ENCODE measurements around the gene PAPLN. TPM values are rescaled to one million over a fixed set of nuclear protein-coding genes. Genes with fewer than 3 reads are reported as not detected.

The PAPLN gene
- total RNA-seq, 2 donors from 2014 or later = 0.58 to 1.3 TPM

- DNase-seq (no peak), ATAC-seq (replicated peaks in 1 of 2) (no peak)
- no peaks in the 10 kb centered on the region for H3K36me3 Mint-ChIP-seq (ENCODE audit: insufficient read depth in 2 of 2)
- H3K4me3 Mint-ChIP-seq = no peak overlapping the region
- H3K27me3 Mint-ChIP-seq (ENCODE audit: low read depth) = peaks cover 80% of the 10 kb centered on the region
- no peaks in the 10 kb centered on the region for H3K9me3 Mint-ChIP-seq
- no peak overlapping the region for H3K27ac Mint-ChIP-seq
- peaks cover 47% of the 10 kb centered on the region for H3K4me1 Mint-ChIP-seq (ENCODE audit: low read depth)
Observed at GRCh38 chr14:73243341-73243740, 6.0 kb downstream of the PAPLN start.

- Mint-ChIP-seq H3K4me3 (no peak overlapping the region), H3K4me1 (ENCODE audit: low read depth) (peaks cover 46% of the 10 kb centered on the region), H3K27me3 (ENCODE audit: low read depth) (peaks cover 76% of the 10 kb centered on the region), H3K27ac (no peak overlapping the region), H3K36me3 (ENCODE audit: insufficient read depth in 2 of 2) (no peaks in the 10 kb centered on the region), H3K9me3 (no peaks in the 10 kb centered on the region)
- ATAC-seq (replicated peaks in 1 of 2) (no peak), DNase-seq (no peak)
Observed at GRCh38 chr14:73243748-73244147, 6.4 kb downstream of the PAPLN start.

DNA sequence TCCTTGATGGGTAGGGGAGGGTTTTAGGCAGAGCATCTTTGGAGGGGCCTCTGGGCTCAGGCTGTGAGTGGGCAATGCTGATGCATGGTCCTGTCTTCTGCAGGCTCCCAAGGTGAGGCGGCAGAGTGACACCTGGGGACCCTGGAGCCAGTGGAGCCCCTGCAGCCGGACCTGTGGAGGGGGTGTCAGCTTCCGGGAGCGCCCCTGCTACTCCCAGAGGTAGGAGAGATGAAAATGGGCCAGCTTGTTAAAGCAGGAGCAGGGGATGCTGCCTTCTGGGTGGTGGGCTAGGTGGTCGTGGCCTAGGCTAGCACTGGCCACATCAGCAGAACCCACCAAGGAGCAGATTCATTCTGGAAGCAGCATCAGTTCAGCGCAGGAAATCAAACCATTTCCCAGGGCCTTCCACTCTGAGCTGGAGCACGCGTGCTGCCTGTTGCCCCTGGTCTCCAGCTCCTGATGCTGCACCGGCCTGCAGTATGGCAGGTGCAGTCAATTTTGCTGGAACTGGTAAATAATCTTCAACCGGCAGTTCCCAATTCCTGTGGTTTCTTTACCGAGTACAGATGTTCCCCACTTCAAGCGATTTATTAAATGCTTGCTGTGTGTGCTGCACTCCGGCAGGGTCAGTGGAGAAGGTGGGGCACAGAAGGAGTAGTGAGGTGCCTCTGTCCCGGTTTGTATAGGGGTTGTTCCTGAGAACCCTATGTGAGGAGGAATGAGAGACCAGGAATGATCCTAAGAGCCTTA is 7.4 kb downstream of the PAPLN start:
- H3K36me3 Mint-ChIP-seq (ENCODE audit: insufficient read depth in 2 of 2) = no peaks in the 10 kb centered on the region
- ATAC-seq (replicated peaks in 1 of 2) (no peak), DNase-seq (no peak)
- H3K4me3 Mint-ChIP-seq = peak overlapping the region; percentile 60 to 80
- peaks cover 37% of the 10 kb centered on the region for H3K4me1 Mint-ChIP-seq (ENCODE audit: low read depth)
- no peaks in the 10 kb centered on the region for H3K9me3 Mint-ChIP-seq
- peaks cover 66% of the 10 kb centered on the region for H3K27me3 Mint-ChIP-seq (ENCODE audit: low read depth)
- H3K27ac Mint-ChIP-seq = no peak overlapping the region

- no peak overlapping the region for H3K27ac Mint-ChIP-seq
- DNase-seq = peak; percentile 66 to 71
- H3K9me3 Mint-ChIP-seq = no peaks in the 10 kb centered on the region
- ATAC-seq (replicated peaks in 1 of 2) = peak; percentile 86 to 90
- peak overlapping the region; percentile 72 to 80 for H3K4me3 Mint-ChIP-seq
- no peaks in the 10 kb centered on the region for H3K36me3 Mint-ChIP-seq (ENCODE audit: insufficient read depth in 2 of 2)
- peaks cover 57% of the 10 kb centered on the region for H3K27me3 Mint-ChIP-seq (ENCODE audit: low read depth)
- H3K4me1 Mint-ChIP-seq (ENCODE audit: low read depth) = peaks cover 37% of the 10 kb centered on the region
Observed at GRCh38 chr14:73245480-73246325, 8.4 kb downstream of the PAPLN start.

DNA sequence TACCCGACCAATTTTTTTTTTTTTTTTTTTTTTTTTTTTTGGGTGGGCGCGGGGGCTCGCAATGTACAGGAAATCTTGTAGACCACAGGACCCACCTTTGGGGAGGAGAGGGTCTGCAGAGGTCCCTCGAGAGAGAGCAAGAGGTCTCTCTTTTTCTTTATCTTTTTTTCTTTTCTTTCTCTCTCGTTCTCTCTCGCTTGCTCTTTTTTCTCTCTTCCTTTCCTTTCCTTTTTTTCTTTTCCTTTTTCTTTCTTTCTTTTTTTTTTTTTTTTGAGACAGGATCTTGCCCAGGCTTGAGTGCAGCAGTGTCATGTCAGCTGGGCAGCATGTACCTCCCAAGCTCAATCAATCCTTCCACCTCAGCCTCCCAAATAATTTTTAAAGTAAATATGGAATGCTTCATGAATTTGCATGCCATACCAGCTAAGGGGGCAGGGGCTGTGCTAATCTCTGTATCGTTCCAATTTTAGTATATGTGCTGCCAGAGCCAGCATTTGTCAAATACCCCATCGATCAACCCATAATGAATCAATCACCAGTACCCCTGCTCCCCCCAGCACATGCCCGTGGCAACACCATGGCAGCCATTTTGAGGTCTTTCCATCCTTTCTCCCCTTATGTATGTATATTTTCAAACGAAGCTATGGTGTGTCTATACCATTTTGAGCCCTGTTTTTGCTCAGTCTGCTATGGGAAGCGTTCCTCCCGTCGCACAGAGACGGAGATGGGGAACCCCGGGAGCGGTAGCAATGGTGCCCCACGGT is 9.3 kb downstream of the PAPLN start:
- H3K9me3 Mint-ChIP-seq = no peaks in the 10 kb centered on the region
- peak overlapping the region; percentile 80 to 94 for H3K4me3 Mint-ChIP-seq
- H3K27me3 Mint-ChIP-seq (ENCODE audit: low read depth) = peaks cover 49% of the 10 kb centered on the region
- H3K36me3 Mint-ChIP-seq (ENCODE audit: insufficient read depth in 2 of 2) = no peaks in the 10 kb centered on the region
- peaks cover 37% of the 10 kb centered on the region for H3K4me1 Mint-ChIP-seq (ENCODE audit: low read depth)
- DNase-seq (no peak), ATAC-seq (replicated peaks in 1 of 2) (no peak)
- peak overlapping the region; percentile 89 for H3K27ac Mint-ChIP-seq

GRCh38 chr14:73248108-73248868 is 11.0 kb downstream of the PAPLN start:
- ATAC-seq (replicated peaks in 1 of 2) = no peak
- peaks cover 33% of the 10 kb centered on the region for H3K27me3 Mint-ChIP-seq (ENCODE audit: low read depth)
- H3K4me1 Mint-ChIP-seq (ENCODE audit: low read depth) = peaks cover 28% of the 10 kb centered on the region
- DNase-seq = no peak
- no peak overlapping the region for H3K27ac Mint-ChIP-seq
- H3K36me3 Mint-ChIP-seq (ENCODE audit: insufficient read depth in 2 of 2) = no peaks in the 10 kb centered on the region
- H3K4me3 Mint-ChIP-seq = peak overlapping the region in 1 of 2 donors; percentile 11
- no peaks in the 10 kb centered on the region for H3K9me3 Mint-ChIP-seq

DNA sequence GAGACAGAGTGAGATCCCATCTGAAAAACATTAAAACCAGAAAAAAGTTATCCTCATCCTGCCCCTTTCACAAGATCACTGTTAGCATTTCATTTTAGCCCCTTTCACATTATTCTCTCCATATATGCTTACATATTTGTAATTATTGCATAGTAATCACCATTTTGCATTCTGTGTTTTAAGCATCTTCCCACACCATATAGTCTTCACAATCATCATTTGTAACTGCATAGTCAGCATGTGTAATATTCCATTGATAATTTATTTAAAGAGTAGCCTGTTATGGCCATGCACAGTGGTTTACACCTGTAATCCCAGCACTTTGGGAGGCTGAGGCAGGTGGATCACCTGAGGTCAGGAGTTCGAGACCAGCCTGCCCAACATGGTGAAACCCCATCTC is 11.8 kb downstream of the PAPLN start:
- H3K4me3 Mint-ChIP-seq = no peak overlapping the region

GRCh38 chr14:73249564-73250316 is 12.4 kb downstream of the PAPLN start:
- H3K27ac Mint-ChIP-seq = no peak overlapping the region
- ATAC-seq (replicated peaks in 1 of 2) (no peak), DNase-seq (no peak)
- H3K4me1 Mint-ChIP-seq (ENCODE audit: low read depth) = peaks cover 23% of the 10 kb centered on the region
- no peak overlapping the region for H3K4me3 Mint-ChIP-seq
- no peaks in the 10 kb centered on the region for H3K9me3 Mint-ChIP-seq
- peaks cover 19% of the 10 kb centered on the region for H3K27me3 Mint-ChIP-seq (ENCODE audit: low read depth)
- no peaks in the 10 kb centered on the region for H3K36me3 Mint-ChIP-seq (ENCODE audit: insufficient read depth in 2 of 2)

More for the DNA sequence above, 11.8 kb downstream of the PAPLN start:
- DNase-seq (no peak), ATAC-seq (replicated peaks in 1 of 2) (no peak)
- H3K27me3 Mint-ChIP-seq (ENCODE audit: low read depth) = peaks cover 25% of the 10 kb centered on the region
- H3K9me3 Mint-ChIP-seq = no peaks in the 10 kb centered on the region
- no peaks in the 10 kb centered on the region for H3K36me3 Mint-ChIP-seq (ENCODE audit: insufficient read depth in 2 of 2)
- peaks cover 23% of the 10 kb centered on the region for H3K4me1 Mint-ChIP-seq (ENCODE audit: low read depth)
- H3K27ac Mint-ChIP-seq = no peak overlapping the region

DNA sequence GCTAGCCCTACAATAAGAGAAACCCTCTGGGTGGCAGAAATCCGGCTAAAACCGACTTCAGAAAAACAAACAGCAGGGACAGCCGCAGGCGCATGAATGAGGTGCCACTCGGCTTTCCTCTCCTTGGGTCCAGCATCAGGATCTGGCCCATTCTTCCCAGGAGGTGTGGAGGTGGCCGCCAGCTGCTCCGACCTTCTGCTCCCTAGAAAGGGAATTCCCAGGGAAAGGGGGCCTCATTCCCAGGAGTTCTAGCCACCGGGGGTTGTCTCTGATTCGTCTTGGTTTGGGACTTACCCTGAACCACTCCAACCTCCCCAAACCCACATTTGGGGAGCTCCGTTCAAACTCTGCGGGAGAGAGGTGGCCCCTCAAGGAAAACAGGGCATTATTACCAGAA is 13.0 kb downstream of the PAPLN start:
- no peak for ATAC-seq (replicated peaks in 1 of 2)
- Mint-ChIP-seq H3K27ac (no peak overlapping the region), H3K4me1 (ENCODE audit: low read depth) (peaks cover 23% of the 10 kb centered on the region), H3K27me3 (ENCODE audit: low read depth) (peaks cover 14% of the 10 kb centered on the region), H3K4me3 (no peak overlapping the region), H3K36me3 (ENCODE audit: insufficient read depth in 2 of 2) (no peaks in the 10 kb centered on the region), H3K9me3 (no peaks in the 10 kb centered on the region)
- DNase-seq = no peak

- DNase-seq (no peak), ATAC-seq (replicated peaks in 1 of 2) (no peak)
- Mint-ChIP-seq H3K4me3 (no peak overlapping the region), H3K27ac (no peak overlapping the region), H3K9me3 (no peaks in the 10 kb centered on the region), H3K36me3 (ENCODE audit: insufficient read depth in 2 of 2) (no peaks in the 10 kb centered on the region), H3K4me1 (ENCODE audit: low read depth) (peaks cover 23% of the 10 kb centered on the region), H3K27me3 (ENCODE audit: low read depth) (peaks cover 14% of the 10 kb centered on the region)
Observed at GRCh38 chr14:73250781-73251500, 13.6 kb downstream of the PAPLN start.

DNA sequence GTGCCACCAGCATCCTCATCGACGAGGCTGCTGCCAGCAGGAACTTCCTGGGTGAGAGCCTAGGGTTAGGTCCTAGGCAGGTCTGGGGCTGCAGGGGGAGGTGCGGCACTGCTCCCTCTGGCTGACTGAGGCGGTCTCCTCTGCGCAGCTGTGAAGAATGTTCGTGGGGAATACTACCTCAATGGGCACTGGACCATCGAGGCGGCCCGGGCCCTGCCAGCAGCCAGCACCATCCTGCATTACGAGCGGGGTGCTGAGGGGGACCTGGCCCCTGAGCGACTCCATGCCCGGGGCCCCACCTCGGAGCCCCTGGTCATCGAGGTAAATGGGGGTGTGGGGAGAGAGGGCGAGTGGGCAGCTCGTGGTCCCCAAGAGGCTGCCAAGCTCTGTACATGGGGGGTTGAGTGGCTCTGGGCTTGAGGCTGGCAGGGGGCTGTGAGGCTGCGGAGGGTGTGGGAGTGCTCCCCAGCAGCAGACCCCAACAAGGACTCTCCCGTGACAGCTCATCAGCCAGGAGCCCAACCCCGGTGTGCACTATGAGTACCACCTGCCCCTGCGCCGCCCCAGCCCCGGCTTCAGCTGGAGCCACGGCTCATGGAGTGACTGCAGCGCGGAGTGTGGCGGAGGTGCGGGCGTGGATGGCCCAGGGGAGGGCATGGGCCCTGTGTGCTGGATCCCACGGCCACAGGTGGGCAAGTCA is 14.4 kb downstream of the PAPLN start:
- Mint-ChIP-seq H3K27ac (no peak overlapping the region), H3K4me1 (ENCODE audit: low read depth) (peaks cover 18% of the 10 kb centered on the region), H3K36me3 (ENCODE audit: insufficient read depth in 2 of 2) (no peaks in the 10 kb centered on the region), H3K4me3 (no peak overlapping the region), H3K27me3 (ENCODE audit: low read depth) (peaks cover 10% of the 10 kb centered on the region), H3K9me3 (no peaks in the 10 kb centered on the region)
- DNase-seq = no peak
- ATAC-seq (replicated peaks in 1 of 2) = no peak

Measured in activated T-cell treated with anti-CD3 and anti-CD28 coated beads, Interleukin-2, amount 50 U/mL, for 72 hours (primary cell).